ENCODE results near the gene PKMYT1.

DNA sequence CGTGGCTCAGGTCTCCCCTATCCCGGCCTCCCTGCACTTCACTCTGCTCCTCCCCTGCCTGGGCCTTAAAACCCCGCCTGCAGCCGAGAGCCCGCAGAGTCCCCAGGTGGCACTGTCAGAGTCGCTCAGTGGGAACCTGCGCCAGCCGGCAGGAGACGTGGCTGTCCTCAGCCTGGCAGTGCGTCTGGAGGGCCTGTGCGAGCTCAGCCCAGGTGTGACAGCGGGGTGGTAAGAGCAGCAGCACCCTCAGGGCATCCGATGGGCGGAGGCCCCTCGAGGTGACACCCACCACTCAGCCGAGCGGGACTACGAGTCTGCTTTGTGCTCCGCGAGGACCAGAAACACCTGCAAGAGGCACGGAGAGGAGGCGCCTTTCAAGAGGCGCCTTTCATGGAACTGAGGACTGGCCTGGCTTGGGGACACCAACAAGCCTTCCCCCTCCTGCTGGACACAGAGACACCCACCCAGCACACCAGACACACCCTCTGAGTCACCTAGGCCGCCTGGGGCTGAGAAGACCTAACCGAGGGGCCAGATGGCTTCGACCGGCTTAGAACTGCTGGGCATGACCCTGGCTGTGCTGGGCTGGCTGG is 32.7 kb upstream of the PKMYT1 start, which contains the start of gene CLDN9:
- TF ChIP-seq, protein P1, sequence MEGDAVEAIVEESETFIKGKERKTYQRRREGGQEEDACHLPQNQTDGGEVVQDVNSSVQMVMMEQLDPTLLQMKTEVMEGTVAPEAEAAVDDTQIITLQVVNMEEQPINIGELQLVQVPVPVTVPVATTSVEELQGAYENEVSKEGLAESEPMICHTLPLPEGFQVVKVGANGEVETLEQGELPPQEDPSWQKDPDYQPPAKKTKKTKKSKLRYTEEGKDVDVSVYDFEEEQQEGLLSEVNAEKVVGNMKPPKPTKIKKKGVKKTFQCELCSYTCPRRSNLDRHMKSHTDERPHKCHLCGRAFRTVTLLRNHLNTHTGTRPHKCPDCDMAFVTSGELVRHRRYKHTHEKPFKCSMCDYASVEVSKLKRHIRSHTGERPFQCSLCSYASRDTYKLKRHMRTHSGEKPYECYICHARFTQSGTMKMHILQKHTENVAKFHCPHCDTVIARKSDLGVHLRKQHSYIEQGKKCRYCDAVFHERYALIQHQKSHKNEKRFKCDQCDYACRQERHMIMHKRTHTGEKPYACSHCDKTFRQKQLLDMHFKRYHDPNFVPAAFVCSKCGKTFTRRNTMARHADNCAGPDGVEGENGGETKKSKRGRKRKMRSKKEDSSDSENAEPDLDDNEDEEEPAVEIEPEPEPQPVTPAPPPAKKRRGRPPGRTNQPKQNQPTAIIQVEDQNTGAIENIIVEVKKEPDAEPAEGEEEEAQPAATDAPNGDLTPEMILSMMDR (IDR thresholded peaks at IDR 0.05), result no peak
- no peak for TF ChIP-seq POLR2AphosphoS5 (IDR thresholded peaks at IDR 0.05)
- TF ChIP-seq POLR2A (IDR thresholded peaks at IDR 0.05), result no peak

Data from gastroesophageal sphincter (tissue), 3 donors.